PC-3 (cell line): ENCODE measurements around the gene LRRC42. TPM values are rescaled to one million over a fixed set of nuclear protein-coding genes. Genes with fewer than 3 reads are reported as not detected.
A peak's percentile ranks its signal among the peaks of the same experiment; 100 is the strongest.

Experiments
- ATAC-seq: fragments of 200-7000 bp; cut with Tn5 transposase; 2 replicates; pipeline ENCODE4 v1.9.1; 2020; ENCODE audit warnings: mild to moderate bottlenecking, moderate library complexity
- BruUV-seq: library from RNA; stranded (reverse); fragments of 400-500 nt; replicated peaks from 2 replicates; lab custom pipeline; 2021; lab: Mats Ljungman, UMichigan
- CTCF ChIA-PET: fragments of 300-600 bp; sonication (Branson Sonifier 250); formaldehyde crosslinking; loops from one replicate; lab custom pipeline; 2022; ENCODE audit warnings: antibody characterized with exemption; lab: Charles Lee
- POLR2A ChIA-PET: fragments of 300-600 bp; sonication (Branson Sonifier 250); formaldehyde crosslinking; loops from one replicate; lab custom pipeline; 2022; ENCODE audit warnings: antibody characterized with exemption; ENCODE audit not compliant: unreplicated experiment; lab: Charles Lee
- DNase-seq: peaks from one replicate; pipeline ENCODE4 v3.0.0-alpha.2; 2015
- H2AFZ ChIP-seq: fragments of 300-600 bp; sonication (generic); 2 replicates; pipeline ENCODE4 v1.6.0; 2016; ENCODE audit warnings: antibody characterized with exemption, low read length
- H3F3A ChIP-seq: fragments of 300-600 bp; sonication (generic); one replicate; pipeline ENCODE4 v1.6.0; 2017; ENCODE audit warnings: antibody characterized with exemption, low read length, control low read depth, mild to moderate bottlenecking; ENCODE audit not compliant: unreplicated experiment
- H3K27ac ChIP-seq: fragments of 300-600 bp; sonication (generic); 2 replicates; pipeline ENCODE4 v1.5.1; 2016; ENCODE audit warnings: mild to moderate bottlenecking, low read length
- H3K27me3 ChIP-seq: fragments of 300-600 bp; sonication (generic); 2 replicates; pipeline ENCODE4 v1.6.1; 2016; ENCODE audit warnings: low read length, mixed read lengths
- H3K36me3 ChIP-seq: fragments of 300-600 bp; sonication (generic); 2 replicates; pipeline ENCODE4 v1.6.1; 2016; ENCODE audit warnings: low read depth, mixed run types, low read length, mixed read lengths
- H3K4me1 ChIP-seq: fragments of 300-600 bp; sonication (generic); 2 replicates; pipeline ENCODE4 v1.5.1; 2016; ENCODE audit warnings: low read length; ENCODE audit not compliant: insufficient read depth
- H3K4me2 ChIP-seq: fragments of 300-600 bp; sonication (generic); 2 replicates; pipeline ENCODE4 v1.6.0; 2016; ENCODE audit warnings: low read length
- H3K4me3 ChIP-seq: fragments of 300-600 bp; sonication (generic); 2 replicates; pipeline ENCODE4 v1.5.1; 2016; ENCODE audit warnings: mild to moderate bottlenecking, low read length, mixed read lengths
- H3K79me2 ChIP-seq: fragments of 300-600 bp; sonication (generic); 2 replicates; pipeline ENCODE4 v1.6.1; 2017; ENCODE audit warnings: low read length, mixed read lengths
- H3K9ac ChIP-seq: fragments of 300-600 bp; sonication (generic); 2 replicates; pipeline ENCODE4 v1.6.0; 2016; ENCODE audit warnings: mild to moderate bottlenecking, low read length
- H3K9me2 ChIP-seq: fragments of 300-600 bp; sonication (generic); replicated peaks from 2 replicates; pipeline ENCODE4 v1.6.1; 2016; ENCODE audit warnings: mixed run types, low read length, mixed read lengths
- H3K9me3 ChIP-seq: fragments of 300-600 bp; sonication (generic); 2 replicates; pipeline ENCODE4 v1.6.1; 2016; ENCODE audit warnings: low read length, mixed read lengths
- H4K20me1 ChIP-seq: fragments of 300-600 bp; sonication (generic); 2 replicates; pipeline ENCODE4 v1.6.1; 2016; ENCODE audit warnings: low read length, mixed read lengths
- EZH2 ChIP-seq: fragments of 300-600 bp; sonication (generic); IDR thresholded peaks from one replicate; pipeline ENCODE4 v1.6.1; 2017; ENCODE audit warnings: antibody characterized with exemption, mild to moderate bottlenecking, low read length; ENCODE audit not compliant: unreplicated experiment
- EZH2phosphoT487 ChIP-seq: fragments of 300-600 bp; sonication (generic); IDR thresholded peaks from 2 replicates; pipeline ENCODE4 v1.6.1; 2018; ENCODE audit warnings: mild to moderate bottlenecking, antibody characterized with exemption, low read length, borderline replicate concordance
- intact Hi-C: fragments of 100-400 bp; cut with micrococcal nuclease; formaldehyde crosslinking; loops from 2 replicates; pipeline ENCODE4 v1.9.0; 2023
- total RNA-seq: library from RNA; depleted of rRNA; stranded (reverse); fragments of >200 nt; gene quantifications from 2 replicates; pipeline ENCODE4 v1.2.3, GENCODE V29; 2014
- TF ChIP-seq, protein P1 (sequence below): fragments of 300-600 bp; sonication (generic); conservative IDR thresholded peaks from 2 replicates; pipeline ENCODE4 v1.5.1; 2017; ENCODE audit warnings: antibody characterized with exemption, low read depth, mild to moderate bottlenecking, low read length

The LRRC42 gene
- total RNA-seq, 1 experiment from 2014 or later: 27.3 TPM

DNA sequence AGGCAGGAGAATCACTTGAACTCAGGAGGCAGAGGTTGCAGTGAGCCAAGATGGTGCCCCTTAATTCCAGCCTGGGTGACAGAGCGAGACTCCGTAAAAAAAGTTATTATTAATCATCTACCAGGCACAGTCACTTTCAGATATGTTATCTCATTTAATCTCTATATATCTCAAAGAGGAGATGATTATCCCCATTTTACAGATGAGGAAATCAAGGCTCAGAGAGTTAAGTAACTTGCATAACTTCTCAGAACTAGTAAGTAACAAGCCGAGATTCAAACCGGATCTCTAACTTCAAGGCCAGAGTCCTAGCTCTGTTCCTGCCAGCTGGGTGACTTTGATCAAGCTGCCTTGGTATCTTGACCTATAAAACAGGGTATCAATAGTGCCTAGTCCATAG, 34.7 kb upstream of the LRRC42 start:
- no peaks in the 10 kb centered on the region for H3K27me3 ChIP-seq
- H3F3A ChIP-seq: no peaks in the 10 kb centered on the region
- no peak overlapping the region for H3K4me3 ChIP-seq
- CTCF ChIA-PET: no interaction called here
- no TSS peak for BruUV-seq
- intact Hi-C loops: no loop called here
- no peaks in the 10 kb centered on the region for H4K20me1 ChIP-seq
- H2AFZ ChIP-seq: no peak overlapping the region
- H3K79me2 ChIP-seq: no peaks in the 10 kb centered on the region
- H3K9ac ChIP-seq: no peak overlapping the region
- no peak overlapping the region for H3K27ac ChIP-seq
- no peak for ATAC-seq
- no peaks in the 10 kb centered on the region for H3K9me3 ChIP-seq
- no peak overlapping the region for H3K4me2 ChIP-seq
- POLR2A ChIA-PET: no interaction called here
- no peaks in the 10 kb centered on the region for H3K9me2 ChIP-seq
- no peaks in the 10 kb centered on the region for H3K36me3 ChIP-seq
- DNase-seq: no peak
- peaks cover 7% of the 10 kb centered on the region; the same call in 1 of the 2 replicates for H3K4me1 ChIP-seq
- TF ChIP-seq EZH2phosphoT487: no peak
- TF ChIP-seq, protein P1, sequence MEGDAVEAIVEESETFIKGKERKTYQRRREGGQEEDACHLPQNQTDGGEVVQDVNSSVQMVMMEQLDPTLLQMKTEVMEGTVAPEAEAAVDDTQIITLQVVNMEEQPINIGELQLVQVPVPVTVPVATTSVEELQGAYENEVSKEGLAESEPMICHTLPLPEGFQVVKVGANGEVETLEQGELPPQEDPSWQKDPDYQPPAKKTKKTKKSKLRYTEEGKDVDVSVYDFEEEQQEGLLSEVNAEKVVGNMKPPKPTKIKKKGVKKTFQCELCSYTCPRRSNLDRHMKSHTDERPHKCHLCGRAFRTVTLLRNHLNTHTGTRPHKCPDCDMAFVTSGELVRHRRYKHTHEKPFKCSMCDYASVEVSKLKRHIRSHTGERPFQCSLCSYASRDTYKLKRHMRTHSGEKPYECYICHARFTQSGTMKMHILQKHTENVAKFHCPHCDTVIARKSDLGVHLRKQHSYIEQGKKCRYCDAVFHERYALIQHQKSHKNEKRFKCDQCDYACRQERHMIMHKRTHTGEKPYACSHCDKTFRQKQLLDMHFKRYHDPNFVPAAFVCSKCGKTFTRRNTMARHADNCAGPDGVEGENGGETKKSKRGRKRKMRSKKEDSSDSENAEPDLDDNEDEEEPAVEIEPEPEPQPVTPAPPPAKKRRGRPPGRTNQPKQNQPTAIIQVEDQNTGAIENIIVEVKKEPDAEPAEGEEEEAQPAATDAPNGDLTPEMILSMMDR: no peak
- TF ChIP-seq EZH2: no peak

DNA sequence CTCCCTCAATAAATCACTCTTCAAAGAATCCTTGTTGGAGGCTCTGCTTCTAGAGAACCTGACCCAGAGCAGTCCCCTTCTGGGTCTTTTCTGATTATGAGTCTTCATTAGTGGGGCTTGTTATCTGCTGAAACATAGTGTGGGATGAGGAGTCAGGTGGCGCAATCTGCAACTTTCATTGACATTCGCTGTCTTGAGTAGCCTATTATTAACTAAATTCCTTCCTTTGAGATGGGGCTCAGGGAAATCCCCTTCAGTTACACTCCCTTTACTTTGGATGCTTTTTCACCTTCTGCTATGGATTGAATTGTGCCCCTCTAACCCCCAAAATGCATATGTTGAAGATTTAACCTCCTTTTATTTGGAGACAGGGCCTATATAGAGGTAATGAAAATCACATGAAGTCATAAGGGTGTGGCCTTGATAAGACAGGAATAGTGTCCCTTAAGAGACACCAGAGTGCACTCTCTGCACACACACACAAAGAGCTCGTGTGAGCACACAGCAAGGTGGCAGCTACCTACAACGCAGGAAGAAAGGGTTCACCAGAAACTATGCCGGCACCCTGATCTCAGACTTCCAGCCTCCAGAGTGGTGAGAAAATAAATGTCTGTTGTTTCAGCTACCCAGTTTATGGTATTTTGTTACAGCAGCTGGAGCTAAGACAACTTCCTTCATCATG, 32.7 kb upstream of the LRRC42 start:
- Histone ChIP-seq H3F3A (no peaks in the 10 kb centered on the region), H3K4me2 (no peak overlapping the region), H3K9ac (no peak overlapping the region), H4K20me1 (no peaks in the 10 kb centered on the region), H3K4me1 (no peaks in the 10 kb centered on the region), H3K4me3 (no peak overlapping the region), H3K27ac (no peak overlapping the region), H3K36me3 (no peaks in the 10 kb centered on the region), H3K79me2 (no peaks in the 10 kb centered on the region), H2AFZ (no peak overlapping the region), H3K9me3 (no peaks in the 10 kb centered on the region), H3K9me2 (no peaks in the 10 kb centered on the region), H3K27me3 (no peaks in the 10 kb centered on the region)
- intact Hi-C loops: no loop called here
- CTCF ChIA-PET: interaction anchor here (0.6 to 1.3 kb wide), 2 partner anchors 35 to 268 kb away, joined by 3 read pairs; no protein-coding TSS in a partner anchor
- DNase-seq (no peak), ATAC-seq (peak; percentile 45)
- TF ChIP-seq, protein P1: no peak
- POLR2A ChIA-PET: no interaction called here
- no TSS peak for BruUV-seq

DNA sequence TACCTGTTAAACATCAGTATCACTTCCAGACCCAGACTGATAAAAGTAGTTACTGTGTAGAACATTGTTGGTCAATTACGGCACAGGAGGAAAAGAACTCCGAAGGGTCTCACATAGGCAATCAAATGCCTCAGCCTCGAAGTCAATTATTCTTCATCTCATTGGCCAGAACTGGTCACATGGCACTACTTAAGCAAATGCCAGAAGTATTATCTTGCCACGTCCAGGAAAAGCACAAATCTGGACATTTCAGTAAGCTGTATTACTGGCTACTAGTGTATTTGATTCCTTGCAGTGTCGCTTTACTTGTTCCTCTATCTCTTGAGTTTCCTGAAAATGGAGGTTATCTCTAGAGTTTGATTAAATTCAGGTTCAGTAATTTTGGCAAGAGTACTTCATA, 27.8 kb upstream of the LRRC42 start:
- intact Hi-C loops: no loop called here
- peaks cover 16% of the 10 kb centered on the region for H3K36me3 ChIP-seq
- DNase-seq (no peak), ATAC-seq (no peak)
- no peaks in the 10 kb centered on the region for H3K27me3 ChIP-seq
- no peaks in the 10 kb centered on the region for H3K79me2 ChIP-seq
- no peak overlapping the region for H3K4me3 ChIP-seq
- H3K9me3 ChIP-seq: no peaks in the 10 kb centered on the region
- H3K9me2 ChIP-seq: no peaks in the 10 kb centered on the region
- H3K4me1 ChIP-seq: peaks cover 12% of the 10 kb centered on the region; the same call in 1 of the 2 replicates
- H3K27ac ChIP-seq: no peak overlapping the region
- CTCF ChIA-PET: no interaction called here
- H2AFZ ChIP-seq: no peak overlapping the region
- no peak overlapping the region for H3K9ac ChIP-seq
- TF ChIP-seq EZH2: no peak
- TF ChIP-seq EZH2phosphoT487: no peak
- TF ChIP-seq, protein P1: no peak
- POLR2A ChIA-PET: no interaction called here
- H3K4me2 ChIP-seq: no peak overlapping the region
- no TSS peak for BruUV-seq
- H3F3A ChIP-seq: peaks cover 4% of the 10 kb centered on the region
- H4K20me1 ChIP-seq: no peaks in the 10 kb centered on the region
